Urothelium cell line (cell line): Measurements from ENCODE around the gene CSNK2A2.

Experiments used
- DNase-seq: peaks from one replicate; pipeline ENCODE4 v3.0.0; 2011; ENCODE audit warnings: low spot score, mixed read lengths
- FAIRE-seq: peaks from 2 replicates; lab custom pipeline; 2011; peaks lifted over from hg19 to GRCh38; lab: Jason Lieb, UNC

CSNK2A2 gene

GRCh38 chr16:58152246-58152868 is 45.5 kb downstream of the CSNK2A2 start:
- DNase-seq, result no peak
- no peak for FAIRE-seq

DNA sequence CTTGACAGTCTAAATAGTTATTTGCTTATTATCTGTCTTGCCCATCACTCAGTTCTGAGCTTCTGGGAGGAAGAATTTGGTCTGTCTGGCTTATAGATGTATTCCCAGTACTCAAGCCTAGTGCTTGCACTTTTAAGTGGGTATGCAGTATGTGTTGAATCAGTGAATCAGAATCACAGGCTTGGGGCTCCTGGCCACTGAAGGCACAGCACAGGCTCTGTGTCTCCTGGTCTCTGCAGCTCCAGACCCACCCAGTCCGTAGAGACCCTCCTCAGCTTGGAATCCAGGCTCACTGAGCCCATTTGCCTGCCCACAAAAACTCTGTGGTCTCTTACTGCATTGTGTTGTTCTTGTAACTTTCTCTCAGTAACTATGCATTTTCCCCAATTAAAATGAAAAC is 49.4 kb downstream of the CSNK2A2 start:
- FAIRE-seq (no peak), DNase-seq (no peak)

- FAIRE-seq, result no peak
- DNase-seq, result no peak
Measured at GRCh38 chr16:58148099-58148498, 49.8 kb downstream of the CSNK2A2 start.

DNA sequence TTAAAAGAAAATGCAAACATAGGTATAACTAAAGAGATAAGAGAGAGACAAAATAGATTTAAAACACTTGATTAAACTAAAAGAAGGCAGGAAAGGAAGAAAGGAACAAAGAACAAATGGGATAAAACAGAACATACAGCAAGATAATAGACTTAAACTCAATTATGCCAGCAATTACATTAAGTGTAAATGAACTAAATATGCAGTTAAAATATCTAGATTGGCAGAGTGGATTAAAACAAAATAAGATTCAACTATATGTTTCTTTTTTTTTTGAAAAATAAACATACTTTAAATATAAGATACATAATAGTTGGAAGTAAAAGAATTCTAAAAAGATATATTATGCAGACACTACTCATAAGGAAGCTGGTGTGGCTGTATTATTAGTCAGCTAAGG is 59.1 kb downstream of the CSNK2A2 start:
- DNase-seq, result no peak
- FAIRE-seq, result no peak

DNA sequence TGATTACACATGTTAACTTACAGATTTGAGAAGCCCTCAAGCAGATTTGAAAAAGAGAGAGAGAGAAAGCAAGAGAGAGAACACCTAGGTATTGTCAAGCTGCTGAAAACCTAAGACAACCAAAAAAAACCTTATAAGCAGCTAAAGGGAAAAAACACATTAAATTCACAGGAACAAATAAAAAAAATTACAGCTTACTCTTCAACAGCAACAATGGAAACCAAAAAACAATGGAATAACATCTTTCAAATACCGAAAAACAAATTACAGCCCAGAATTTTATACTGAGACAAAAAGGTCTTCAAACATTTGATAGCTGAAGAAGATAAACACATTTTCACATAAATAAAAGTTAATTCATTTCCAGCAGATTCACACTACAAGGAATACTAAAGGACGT is 60.3 kb downstream of the CSNK2A2 start:
- FAIRE-seq (no peak), DNase-seq (no peak)

GRCh38 chr16:58129097-58129936 is 68.6 kb downstream of the CSNK2A2 start, which contains the start of gene CFAP20:
CFAP20 (minus strand) TSS chr16:58129381; CDS start chr16:58129115, 266 bp downstream.
- DNase-seq (peak; percentile 94), FAIRE-seq (peak; percentile 93)

- FAIRE-seq (no peak), DNase-seq (peak; percentile 42)
Measured at GRCh38 chr16:58128711-58129096, 69.2 kb downstream of the CSNK2A2 start.

DNA sequence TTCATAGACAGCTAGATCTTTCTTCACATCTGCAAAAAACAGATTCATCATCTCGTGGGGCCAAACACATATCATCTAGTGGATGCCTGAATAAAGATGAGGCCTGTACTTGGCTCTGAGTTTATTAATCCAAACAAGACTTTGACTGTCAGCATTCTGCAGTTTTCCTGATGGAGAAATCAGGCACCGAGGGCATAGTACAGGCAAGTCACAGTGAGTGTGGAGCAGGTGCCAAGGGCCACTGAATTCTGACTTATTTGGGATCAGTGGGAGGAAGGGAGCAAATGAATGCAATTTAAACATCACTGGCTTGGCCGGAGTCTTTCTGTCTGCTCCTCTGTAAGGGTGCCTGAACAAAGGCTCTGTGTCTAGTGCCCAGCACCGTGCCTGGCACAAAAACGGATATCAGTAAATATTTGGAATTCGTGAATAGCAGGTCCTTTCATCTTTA is 69.7 kb downstream of the CSNK2A2 start:
- DNase-seq (no peak), FAIRE-seq (no peak)

DNA sequence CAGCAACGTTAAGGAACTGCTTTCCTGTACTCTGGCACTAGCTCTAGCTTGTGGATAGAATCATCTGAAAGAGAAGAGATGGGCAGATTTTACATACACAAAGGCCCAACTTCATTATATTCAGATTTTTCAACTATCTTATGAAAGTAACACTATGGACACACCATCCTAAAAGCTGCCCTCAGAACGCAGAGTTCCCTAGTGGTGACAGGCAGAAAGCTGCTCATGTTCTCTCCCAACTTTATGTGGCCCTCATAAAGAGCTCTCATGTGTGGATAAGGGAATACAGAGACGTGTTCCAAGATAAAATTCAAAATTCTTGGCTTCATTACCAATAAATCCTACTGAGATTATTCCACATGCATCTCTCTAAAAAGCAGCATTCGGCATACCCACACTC is 70.3 kb downstream of the CSNK2A2 start:
- FAIRE-seq (no peak), DNase-seq (no peak)

GRCh38 chr16:58127033-58127556 is 70.8 kb downstream of the CSNK2A2 start:
- no peak for DNase-seq
- no peak for FAIRE-seq

DNA sequence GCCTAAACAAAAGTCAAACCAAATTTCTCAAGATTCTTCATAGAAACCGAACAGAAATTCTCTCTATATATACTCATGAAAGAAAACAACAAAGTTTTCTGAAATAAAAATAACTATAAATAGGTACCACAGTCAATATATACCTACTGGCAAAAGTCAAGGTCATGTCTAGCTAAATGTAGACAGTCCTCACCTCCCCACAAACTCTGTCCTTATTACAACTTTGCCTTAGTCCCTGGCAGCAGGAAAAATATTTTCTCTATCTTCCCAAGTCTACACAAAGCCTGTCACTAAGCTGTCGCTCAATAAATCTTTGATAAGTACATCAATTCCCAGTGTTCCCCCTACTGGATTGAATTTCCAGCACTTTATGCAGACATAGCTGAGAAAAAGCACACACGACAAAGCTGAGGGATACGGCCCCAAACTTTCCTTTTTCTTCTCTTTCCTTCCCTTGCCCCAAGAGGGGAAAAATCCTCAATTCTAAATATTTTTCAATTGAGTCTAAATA is 71.4 kb downstream of the CSNK2A2 start:
- FAIRE-seq, result no peak
- DNase-seq, result no peak

- FAIRE-seq (no peak), DNase-seq (no peak)
Measured at GRCh38 chr16:58125781-58126335, 72.0 kb downstream of the CSNK2A2 start.

GRCh38 chr16:58125041-58125440 is 72.9 kb downstream of the CSNK2A2 start:
- no peak for FAIRE-seq
- DNase-seq, result no peak

DNA sequence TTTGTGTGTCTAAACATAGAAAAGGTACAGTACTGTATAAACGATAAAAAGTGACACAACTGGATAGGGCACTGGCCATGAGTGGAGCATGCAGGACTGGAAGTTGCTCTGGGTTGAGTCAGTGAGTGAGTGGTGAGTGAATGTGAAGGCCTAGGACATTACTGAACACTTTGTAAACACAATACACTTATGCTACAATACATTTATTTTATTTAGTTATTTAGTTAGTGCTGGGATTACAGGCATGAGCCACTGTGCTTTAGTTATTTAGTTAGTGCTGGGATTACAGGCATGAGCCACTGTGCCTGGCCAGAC is 73.3 kb downstream of the CSNK2A2 start:
- FAIRE-seq (no peak), DNase-seq (no peak)

GRCh38 chr16:58123896-58124600 is 73.9 kb downstream of the CSNK2A2 start:
- FAIRE-seq (no peak), DNase-seq (no peak)

- DNase-seq (no peak), FAIRE-seq (no peak)
Measured at GRCh38 chr16:58121132-58121531, 76.8 kb downstream of the CSNK2A2 start.

DNA sequence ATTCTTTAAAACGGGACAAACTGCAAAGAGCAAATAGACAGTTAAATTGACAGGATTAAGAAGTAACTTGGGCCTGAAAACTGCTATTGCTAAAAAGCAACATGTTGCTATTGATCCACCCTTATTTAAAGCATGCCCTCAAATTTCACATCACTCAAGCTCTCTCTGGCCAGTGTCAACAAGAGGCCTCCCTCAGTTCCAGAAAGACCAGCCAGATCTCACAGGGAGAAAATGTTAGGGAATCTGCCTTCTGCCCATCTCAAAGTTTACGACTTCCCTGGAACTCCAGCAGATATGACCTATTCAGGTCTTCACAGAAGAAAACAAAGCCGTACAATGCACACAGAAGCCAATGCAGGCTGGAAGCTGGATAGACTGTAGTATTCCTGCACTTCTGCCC is 77.7 kb downstream of the CSNK2A2 start:
- FAIRE-seq (no peak), DNase-seq (no peak)

DNA sequence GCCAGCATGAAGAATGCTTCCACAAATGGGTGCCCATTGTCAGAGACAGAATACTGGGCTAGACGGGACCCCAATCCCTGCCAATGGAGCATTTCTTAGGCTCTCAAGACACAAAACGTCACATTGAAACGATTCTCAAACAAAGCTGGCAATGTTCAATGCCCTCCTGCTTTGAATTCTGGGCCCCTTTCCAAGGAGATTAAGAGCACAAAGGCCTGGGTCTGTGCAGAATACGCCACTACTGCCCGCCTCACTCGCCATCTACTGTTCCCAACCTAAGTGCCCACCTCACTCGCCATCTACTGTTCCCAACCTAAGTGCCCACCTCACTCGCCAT is 78.4 kb downstream of the CSNK2A2 start:
- FAIRE-seq (no peak), DNase-seq (no peak)

DNA sequence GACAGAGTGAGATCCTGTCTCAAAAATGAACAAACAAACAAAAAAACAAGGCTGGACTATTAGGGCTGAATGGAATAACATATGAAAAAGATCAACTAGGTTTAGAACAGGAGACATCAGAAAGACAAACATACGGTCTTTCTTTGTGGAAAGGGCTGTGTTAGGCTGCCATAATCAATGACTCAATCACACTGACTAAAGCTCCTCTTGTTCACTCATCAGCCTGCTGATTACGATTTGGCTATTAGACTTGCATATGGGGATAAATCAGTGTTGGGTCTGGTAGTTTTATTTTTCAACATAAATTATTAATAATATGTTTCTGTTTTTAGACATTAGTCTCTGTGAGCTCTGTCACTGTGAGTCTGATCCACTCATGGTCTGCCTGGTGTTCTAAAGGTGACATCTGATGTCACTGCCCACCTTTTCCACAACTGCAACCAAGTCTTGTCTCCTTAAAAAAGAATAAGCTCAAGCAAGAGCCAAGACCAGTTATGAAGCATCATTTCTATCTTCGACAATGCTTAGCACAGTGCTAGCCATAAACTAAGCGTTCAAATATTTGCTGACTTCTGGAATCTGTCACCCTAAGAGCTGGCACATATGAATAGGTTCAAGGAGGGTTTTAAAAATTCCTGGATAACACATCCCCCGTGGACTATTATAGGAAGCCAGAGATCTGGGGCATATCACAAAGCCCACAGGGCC is 79.0 kb downstream of the CSNK2A2 start:
- DNase-seq, result no peak
- no peak for FAIRE-seq

DNA sequence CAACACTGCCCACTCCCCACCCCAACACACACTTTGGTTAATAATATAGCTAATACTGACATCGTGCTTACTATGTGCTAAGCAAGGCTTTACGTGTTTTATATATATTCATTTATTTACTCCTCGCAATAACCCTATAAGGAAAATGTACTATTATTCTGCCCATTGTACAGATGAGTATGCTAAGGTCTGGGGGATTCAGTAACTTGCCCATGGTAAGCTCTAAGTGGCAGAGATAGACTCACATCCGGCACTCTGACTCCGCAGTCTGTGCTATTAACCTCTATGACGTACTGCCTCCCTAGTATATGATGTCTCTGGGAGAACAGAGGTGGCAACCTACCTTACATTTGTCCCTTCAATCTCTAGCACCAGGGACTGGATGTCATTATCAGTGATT is 81.4 kb downstream of the CSNK2A2 start:
- no peak for FAIRE-seq
- DNase-seq, result no peak

DNA sequence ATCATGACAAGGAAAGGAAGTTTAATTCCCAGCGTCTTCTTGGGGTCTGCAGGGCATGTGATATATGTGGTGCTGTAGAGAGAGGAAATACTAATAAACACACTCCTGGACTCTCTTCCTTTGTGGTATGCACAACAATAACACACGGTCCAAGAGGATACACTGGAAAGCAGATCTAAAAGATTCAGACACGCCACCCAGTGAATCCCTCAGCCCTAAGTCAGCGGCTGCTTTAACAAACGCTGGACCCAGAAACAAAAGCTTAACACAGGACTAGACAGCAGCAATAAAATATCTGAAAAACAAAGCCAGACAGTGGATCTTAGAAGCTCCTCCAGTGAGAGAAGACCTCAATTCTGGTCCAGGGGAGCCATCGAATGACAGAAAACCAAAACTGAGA is 81.8 kb downstream of the CSNK2A2 start:
- DNase-seq (no peak), FAIRE-seq (no peak)
